Measurements from ENCODE around the gene ADAMTS2.

Gene ADAMTS2

GRCh38 chr5:179233909-179234562 lies 111.2 kb downstream of the ADAMTS2 start:
- POLR2A ChIA-PET, result no interaction called here
- no peak for DNase-seq
- Histone ChIP-seq H3K4me3 (ENCODE audit: control insufficient read depth in 1 of 7, extremely low read depth in 1 of 7, insufficient read depth in 4 of 7, low read depth in 2 of 7, low read length in 6 of 7) (no peak overlapping the region), H3K27me3 (replicated peaks in 2 of 5; ENCODE audit: control insufficient read depth in 4 of 5, insufficient read depth in 5 of 5, low read length in 4 of 5) (no peaks in the 10 kb centered on the region), H3K9me3 (ENCODE audit: control extremely low read depth in 1 of 5, control insufficient read depth in 4 of 5, insufficient read depth in 2 of 5, low read depth in 1 of 5, low read length in 4 of 5) (peaks cover 0 to 16% (median 13%) of the 10 kb centered on the region in 5 experiments), H3K4me1 (ENCODE audit: control extremely low read depth in 1 of 4, control insufficient read depth in 4 of 4, insufficient read depth in 4 of 4, low read length in 3 of 4) (no peaks in the 10 kb centered on the region), H3K36me3 (ENCODE audit: control insufficient read depth in 4 of 4, insufficient read depth in 4 of 4, low read length in 3 of 4) (no peaks in the 10 kb centered on the region), H3K27ac (ENCODE audit: insufficient read depth in 1 of 2, low read depth in 1 of 2, low read length in 2 of 2, poor library complexity in 1 of 2, severe bottlenecking in 2 of 2) (no peak overlapping the region)
- CTCF ChIA-PET, result no interaction called here
- WGBS (ENCODE audit: insufficient coverage), result 79% methylated on average over 9 of the region's 12 CpGs

GRCh38 chr5:179232091-179232735 lies 113.0 kb downstream of the ADAMTS2 start:
- ChIA-PET CTCF (no interaction called here), POLR2A (no interaction called here)
- no peak overlapping the region for H3K27ac ChIP-seq (ENCODE audit: insufficient read depth in 1 of 2, low read depth in 1 of 2, low read length in 2 of 2, poor library complexity in 1 of 2, severe bottlenecking in 2 of 2)
- H3K36me3 ChIP-seq (ENCODE audit: control insufficient read depth in 4 of 4, insufficient read depth in 4 of 4, low read length in 3 of 4), result no peaks in the 10 kb centered on the region
- no peak for DNase-seq
- WGBS (ENCODE audit: insufficient coverage), result 84% methylated on average over 13 of the region's 17 CpGs
- no peaks in the 10 kb centered on the region for H3K4me1 ChIP-seq (ENCODE audit: control extremely low read depth in 1 of 4, control insufficient read depth in 4 of 4, insufficient read depth in 4 of 4, low read length in 3 of 4)
- peaks cover 0 to 6% (median 5%) of the 10 kb centered on the region in 5 experiments for H3K9me3 ChIP-seq (ENCODE audit: control extremely low read depth in 1 of 5, control insufficient read depth in 4 of 5, insufficient read depth in 2 of 5, low read depth in 1 of 5, low read length in 4 of 5)
- no peaks in the 10 kb centered on the region for H3K27me3 ChIP-seq (replicated peaks in 2 of 5; ENCODE audit: control insufficient read depth in 4 of 5, insufficient read depth in 5 of 5, low read length in 4 of 5)
- H3K4me3 ChIP-seq (ENCODE audit: control insufficient read depth in 1 of 7, extremely low read depth in 1 of 7, insufficient read depth in 4 of 7, low read depth in 2 of 7, low read length in 6 of 7), result no peak overlapping the region

- Histone ChIP-seq H3K4me1 (ENCODE audit: control extremely low read depth in 1 of 4, control insufficient read depth in 4 of 4, insufficient read depth in 4 of 4, low read length in 3 of 4) (no peaks in the 10 kb centered on the region), H3K36me3 (ENCODE audit: control insufficient read depth in 4 of 4, insufficient read depth in 4 of 4, low read length in 3 of 4) (no peaks in the 10 kb centered on the region), H3K27ac (ENCODE audit: insufficient read depth in 1 of 2, low read depth in 1 of 2, low read length in 2 of 2, poor library complexity in 1 of 2, severe bottlenecking in 2 of 2) (no peak overlapping the region), H3K27me3 (replicated peaks in 2 of 5; ENCODE audit: control insufficient read depth in 4 of 5, insufficient read depth in 5 of 5, low read length in 4 of 5) (no peaks in the 10 kb centered on the region), H3K9me3 (ENCODE audit: control extremely low read depth in 1 of 5, control insufficient read depth in 4 of 5, insufficient read depth in 2 of 5, low read depth in 1 of 5, low read length in 4 of 5) (peaks cover 0 to 5% (median 0%) of the 10 kb centered on the region in 5 experiments), H3K4me3 (ENCODE audit: control insufficient read depth in 1 of 7, extremely low read depth in 1 of 7, insufficient read depth in 4 of 7, low read depth in 2 of 7, low read length in 6 of 7) (no peak overlapping the region)
- POLR2A ChIA-PET, result interaction anchor here (0.6 kb wide), 1 partner anchor 371 kb away, joined by 3 read pairs; no protein-coding TSS in a partner anchor
- WGBS (ENCODE audit: insufficient coverage), result 95% methylated on average over 10 of the region's 14 CpGs
- no peak for DNase-seq
- CTCF ChIA-PET, result no interaction called here
Observed at GRCh38 chr5:179231309-179231708, 114.0 kb downstream of the ADAMTS2 start.

GRCh38 chr5:179230061-179230461 lies 115.2 kb downstream of the ADAMTS2 start:
- Histone ChIP-seq H3K4me3 (ENCODE audit: control insufficient read depth in 1 of 7, extremely low read depth in 1 of 7, insufficient read depth in 4 of 7, low read depth in 2 of 7, low read length in 6 of 7) (no peak overlapping the region), H3K27me3 (replicated peaks in 2 of 5; ENCODE audit: control insufficient read depth in 4 of 5, insufficient read depth in 5 of 5, low read length in 4 of 5) (no peaks in the 10 kb centered on the region), H3K9me3 (ENCODE audit: control extremely low read depth in 1 of 5, control insufficient read depth in 4 of 5, insufficient read depth in 2 of 5, low read depth in 1 of 5, low read length in 4 of 5) (peaks cover 0 to 6% (median 2%) of the 10 kb centered on the region in 5 experiments), H3K4me1 (ENCODE audit: control extremely low read depth in 1 of 4, control insufficient read depth in 4 of 4, insufficient read depth in 4 of 4, low read length in 3 of 4) (no peaks in the 10 kb centered on the region), H3K27ac (ENCODE audit: insufficient read depth in 1 of 2, low read depth in 1 of 2, low read length in 2 of 2, poor library complexity in 1 of 2, severe bottlenecking in 2 of 2) (no peak overlapping the region), H3K36me3 (ENCODE audit: control insufficient read depth in 4 of 4, insufficient read depth in 4 of 4, low read length in 3 of 4) (no peaks in the 10 kb centered on the region)
- CTCF ChIA-PET, result no interaction called here
- POLR2A ChIA-PET, result no interaction called here
- DNase-seq, result no peak
- WGBS (ENCODE audit: insufficient coverage), result 72% methylated on average over 6 of the region's 9 CpGs

- WGBS (ENCODE audit: insufficient coverage), result 96% methylated on average over 8 of the region's 20 CpGs
Observed at GRCh38 chr5:179229331-179229831, 115.9 kb downstream of the ADAMTS2 start.

GRCh38 chr5:179228341-179229121 lies 116.7 kb downstream of the ADAMTS2 start:
- no peak for DNase-seq
- Histone ChIP-seq H3K4me1 (ENCODE audit: control extremely low read depth in 1 of 4, control insufficient read depth in 4 of 4, insufficient read depth in 4 of 4, low read length in 3 of 4) (no peaks in the 10 kb centered on the region), H3K9me3 (ENCODE audit: control extremely low read depth in 1 of 5, control insufficient read depth in 4 of 5, insufficient read depth in 2 of 5, low read depth in 1 of 5, low read length in 4 of 5) (peaks cover 0 to 21% (median 15%) of the 10 kb centered on the region in 5 experiments), H3K27ac (ENCODE audit: insufficient read depth in 1 of 2, low read depth in 1 of 2, low read length in 2 of 2, poor library complexity in 1 of 2, severe bottlenecking in 2 of 2) (no peak overlapping the region), H3K27me3 (replicated peaks in 2 of 5; ENCODE audit: control insufficient read depth in 4 of 5, insufficient read depth in 5 of 5, low read length in 4 of 5) (no peaks in the 10 kb centered on the region), H3K4me3 (ENCODE audit: control insufficient read depth in 1 of 7, extremely low read depth in 1 of 7, insufficient read depth in 4 of 7, low read depth in 2 of 7, low read length in 6 of 7) (no peak overlapping the region), H3K36me3 (ENCODE audit: control insufficient read depth in 4 of 4, insufficient read depth in 4 of 4, low read length in 3 of 4) (no peaks in the 10 kb centered on the region)
- CTCF ChIA-PET, result no interaction called here
- WGBS (ENCODE audit: insufficient coverage), result 95% methylated on average over 20 of the region's 20 CpGs
- POLR2A ChIA-PET, result no interaction called here

More at GRCh38 chr5:179229331-179229831, 115.9 kb downstream of the ADAMTS2 start:
- no peak overlapping the region for H3K27ac ChIP-seq (ENCODE audit: insufficient read depth in 1 of 2, low read depth in 1 of 2, low read length in 2 of 2, poor library complexity in 1 of 2, severe bottlenecking in 2 of 2)
- peaks cover 0 to 13% (median 7%) of the 10 kb centered on the region in 5 experiments for H3K9me3 ChIP-seq (ENCODE audit: control extremely low read depth in 1 of 5, control insufficient read depth in 4 of 5, insufficient read depth in 2 of 5, low read depth in 1 of 5, low read length in 4 of 5)
- no peaks in the 10 kb centered on the region for H3K27me3 ChIP-seq (replicated peaks in 2 of 5; ENCODE audit: control insufficient read depth in 4 of 5, insufficient read depth in 5 of 5, low read length in 4 of 5)
- H3K36me3 ChIP-seq (ENCODE audit: control insufficient read depth in 4 of 4, insufficient read depth in 4 of 4, low read length in 3 of 4), result no peaks in the 10 kb centered on the region
- no peak overlapping the region for H3K4me3 ChIP-seq (ENCODE audit: control insufficient read depth in 1 of 7, extremely low read depth in 1 of 7, insufficient read depth in 4 of 7, low read depth in 2 of 7, low read length in 6 of 7)
- CTCF ChIA-PET, result no interaction called here
- POLR2A ChIA-PET, result no interaction called here
- H3K4me1 ChIP-seq (ENCODE audit: control extremely low read depth in 1 of 4, control insufficient read depth in 4 of 4, insufficient read depth in 4 of 4, low read length in 3 of 4), result no peaks in the 10 kb centered on the region
- no peak for DNase-seq

Measured in common myeloid progenitor, CD34-positive (primary cell).